GM12892 (cell line): ENCODE measurements around the gene EMILIN3.

Experiments
- DNase-seq: peaks from one replicate; pipeline ENCODE4 v3.0.0; 2011; ENCODE audit not compliant: insufficient read length
- FAIRE-seq: peaks from 2 replicates; lab custom pipeline; 2011; peaks lifted over from hg19 to GRCh38; lab: Jason Lieb, UNC
- POLR2A ChIP-seq: IDR thresholded peaks from 2 replicates; pipeline ENCODE4 v1.6.1; 2011; ENCODE audit warnings: low read depth, low read length, control low read depth
- POLR2AphosphoS5 ChIP-seq: IDR thresholded peaks from 2 replicates; pipeline ENCODE4 v1.6.1; 2011; ENCODE audit warnings: low read depth, low read length, control low read depth
- TAF1 ChIP-seq: IDR thresholded peaks from 2 replicates; pipeline ENCODE4 v1.6.1; 2011; ENCODE audit warnings: low read depth, mild to moderate bottlenecking, control low read depth, low read length, borderline replicate concordance

Gene EMILIN3

DNA sequence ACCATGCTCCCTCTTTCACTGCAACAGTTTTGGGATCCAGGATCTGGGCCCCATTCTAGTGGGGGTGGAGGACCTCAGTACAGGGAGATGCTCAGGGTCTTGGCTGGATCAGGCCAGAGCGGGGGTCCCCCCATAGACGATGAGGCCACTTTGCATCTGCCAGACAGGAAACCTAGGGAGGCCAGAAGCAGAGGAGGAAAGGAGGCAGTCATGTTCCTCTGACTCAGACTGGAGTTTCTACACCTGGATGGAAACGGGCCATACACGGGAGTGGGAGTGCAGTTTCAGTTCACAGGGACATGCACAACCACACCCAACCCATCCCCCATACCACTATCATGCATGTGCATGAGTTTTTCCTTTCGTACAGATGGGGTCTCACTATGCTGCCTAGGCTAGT is 3.6 kb upstream of the EMILIN3 start:
- DNase-seq (no peak), FAIRE-seq (no peak)
- TF ChIP-seq TAF1 (no peak), POLR2AphosphoS5 (no peak), POLR2A (no peak)

DNA sequence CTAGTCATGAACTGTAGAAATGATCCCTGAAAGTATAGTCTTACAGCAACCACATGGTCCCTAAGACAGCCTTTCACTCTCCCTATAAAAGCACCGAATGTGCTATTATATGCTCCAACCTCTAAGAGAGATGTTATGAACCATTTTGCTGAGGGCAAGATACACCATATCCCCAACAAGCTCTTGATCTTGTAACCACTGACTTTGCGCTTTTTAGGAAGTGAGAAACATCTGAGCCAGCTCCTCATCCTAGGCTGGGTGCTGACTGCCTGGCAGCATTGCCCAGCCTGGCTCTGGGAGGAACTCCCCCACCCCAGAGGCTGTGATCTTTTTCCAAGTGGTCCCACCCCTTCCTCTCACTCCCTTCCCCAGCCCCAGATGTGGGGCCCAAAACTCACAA is 3.1 kb upstream of the EMILIN3 start:
- DNase-seq, result no peak
- FAIRE-seq, result no peak
- TF ChIP-seq TAF1 (no peak), POLR2AphosphoS5 (no peak), POLR2A (no peak)

DNA sequence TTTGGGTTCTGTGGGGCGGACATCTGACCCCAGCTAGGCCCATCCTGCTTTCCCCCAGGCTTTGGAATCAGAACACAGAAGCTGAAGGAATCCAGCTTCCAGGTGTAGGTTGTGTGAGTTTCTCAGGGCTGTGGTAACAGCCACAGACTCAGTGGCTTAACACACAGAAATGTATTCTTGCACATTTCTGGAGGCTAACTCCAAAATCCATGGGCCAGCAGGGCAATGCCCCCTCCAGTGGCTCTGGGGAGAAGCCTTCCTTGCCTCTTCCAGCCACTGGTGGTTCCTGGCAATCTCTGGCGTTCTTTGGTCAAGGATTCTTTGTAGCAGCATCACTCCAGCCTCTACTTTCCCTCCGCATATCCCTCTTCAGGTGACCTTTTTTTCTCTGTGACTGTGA is 1.3 kb upstream of the EMILIN3 start:
- TF ChIP-seq TAF1 (no peak), POLR2A (no peak), POLR2AphosphoS5 (no peak)
- FAIRE-seq (no peak), DNase-seq (no peak)

DNA sequence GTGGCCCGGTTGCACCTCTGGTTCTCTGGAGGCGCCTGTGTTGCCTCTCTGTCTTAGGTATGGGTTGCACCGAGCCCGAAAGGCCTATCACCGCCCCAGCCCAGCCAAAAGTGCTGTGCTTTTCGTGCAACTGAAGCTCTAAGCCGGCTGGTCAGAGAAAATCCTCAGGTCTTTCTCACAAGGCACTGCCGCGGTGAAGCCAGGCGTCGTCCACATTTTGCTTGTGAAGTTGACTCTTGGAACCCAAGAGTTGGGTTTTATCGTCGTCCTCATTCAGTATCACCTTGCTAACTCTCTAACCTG is 726 bp upstream of the EMILIN3 start:
- no peak for DNase-seq
- TF ChIP-seq POLR2A (no peak), TAF1 (no peak), POLR2AphosphoS5 (no peak)
- FAIRE-seq, result no peak

DNA sequence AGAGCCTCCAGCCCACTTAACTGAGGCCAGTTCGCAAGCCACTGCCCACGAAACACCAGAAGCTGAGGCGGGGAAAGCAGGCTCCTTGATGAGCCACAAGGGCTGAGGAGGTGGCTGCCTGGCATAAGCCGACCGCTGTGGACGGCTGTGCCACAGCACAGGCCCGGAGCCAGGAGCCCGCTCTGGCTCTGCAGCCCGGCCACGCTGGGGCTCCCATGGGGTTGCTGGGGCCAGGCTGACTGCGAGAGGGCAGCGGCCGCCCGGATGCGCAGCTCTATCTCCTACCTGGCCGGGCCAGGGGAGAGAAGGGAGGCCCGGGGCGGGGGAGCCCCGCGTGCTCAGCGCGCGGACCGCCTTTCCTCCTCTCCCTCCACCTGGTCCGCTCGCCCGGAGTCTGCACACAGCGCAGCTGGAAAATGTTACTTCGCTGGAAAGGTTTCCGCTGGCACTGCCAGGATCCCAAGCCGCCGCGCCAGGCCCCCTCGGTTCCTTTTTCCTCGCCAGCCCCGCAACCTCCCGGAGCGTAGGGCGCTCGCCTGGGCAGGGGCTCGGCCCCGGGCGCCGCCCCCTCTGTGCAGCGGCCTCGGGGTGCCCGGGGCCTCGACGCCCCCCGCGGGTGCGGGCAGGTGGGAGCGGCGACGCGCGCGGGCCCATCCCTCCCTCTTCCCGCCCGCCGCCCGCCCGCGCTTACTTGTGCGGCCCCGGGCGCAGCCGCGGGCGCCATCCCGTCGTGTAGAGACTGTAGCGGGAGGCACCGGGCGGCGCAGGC is 657 bp downstream of the EMILIN3 start:
- no peak for FAIRE-seq
- no peak for TF ChIP-seq POLR2AphosphoS5
- no peak for TF ChIP-seq POLR2A
- TF ChIP-seq TAF1, result no peak
- no peak for DNase-seq

DNA sequence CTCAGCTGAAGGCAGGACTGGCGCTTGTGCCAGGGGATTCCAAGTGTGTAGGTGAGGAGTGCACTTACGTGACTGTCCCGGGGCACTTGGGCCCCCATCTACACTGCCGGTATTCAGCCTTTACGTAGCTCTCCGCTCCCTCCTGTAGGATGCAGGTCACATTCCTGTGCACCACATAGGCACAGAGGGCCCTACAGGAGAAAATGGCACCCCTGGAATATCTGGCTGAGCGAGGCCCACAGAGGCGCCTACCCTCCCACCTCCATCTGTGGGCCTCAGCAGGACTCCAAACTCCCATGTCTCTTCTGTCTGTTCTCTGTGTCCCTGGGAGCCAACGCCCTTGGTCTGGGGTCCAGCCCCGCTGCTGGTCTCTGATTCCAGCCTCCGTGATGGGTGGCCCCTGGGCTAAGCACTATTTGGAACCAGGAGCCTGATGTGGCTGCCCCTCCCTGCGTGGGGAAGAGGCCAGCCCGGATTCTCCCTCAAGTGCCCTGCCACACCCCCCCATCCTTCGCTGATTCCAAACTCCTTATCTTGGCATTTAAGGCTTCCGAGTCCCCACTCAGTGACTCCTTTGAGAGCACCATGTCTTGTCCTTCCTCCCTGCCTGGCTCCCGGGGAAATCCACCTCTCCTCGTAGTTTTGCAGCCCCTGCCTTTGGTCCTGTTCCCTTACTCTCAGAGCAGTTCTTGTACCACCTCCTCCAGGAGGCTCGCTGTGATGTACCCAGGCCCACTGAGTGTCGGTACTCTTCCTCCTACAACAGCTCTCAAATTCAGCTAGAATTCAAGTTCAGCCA is 1.5 kb downstream of the EMILIN3 start:
- no peak for FAIRE-seq
- DNase-seq, result no peak
- TF ChIP-seq POLR2AphosphoS5 (no peak), POLR2A (no peak), TAF1 (no peak)

DNA sequence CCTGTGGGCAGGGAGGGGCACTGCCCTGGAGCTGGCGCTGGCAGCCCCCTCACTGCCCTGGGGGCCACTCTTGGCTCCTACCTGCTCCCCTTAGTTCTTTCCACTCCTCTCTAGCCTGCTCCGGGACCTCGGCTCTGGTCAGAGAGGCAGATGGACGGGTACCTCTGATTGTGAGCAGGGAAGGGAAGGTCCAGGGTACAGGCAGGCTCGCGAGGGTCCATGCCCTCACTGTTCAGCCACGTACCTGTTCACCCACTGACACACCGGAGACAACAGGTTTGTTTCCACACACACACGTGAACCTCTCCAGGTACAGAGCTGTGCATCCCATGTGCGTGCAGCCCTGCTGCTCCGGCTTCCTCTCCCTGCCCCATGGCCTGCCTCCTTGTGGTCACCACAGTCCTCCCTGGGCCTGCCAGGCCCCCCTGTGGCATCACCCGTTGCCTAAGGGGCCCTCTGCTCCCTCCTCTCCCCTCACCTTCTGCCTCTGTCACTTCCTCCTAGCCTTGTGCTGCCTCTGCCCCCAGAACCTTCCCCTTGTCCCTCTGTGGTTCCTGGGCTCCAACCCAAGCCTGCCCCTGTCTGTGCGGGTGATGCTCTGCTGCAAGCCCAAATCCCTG is 2.3 kb downstream of the EMILIN3 start:
- DNase-seq (no peak), FAIRE-seq (no peak)
- no peak for TF ChIP-seq POLR2A

DNA sequence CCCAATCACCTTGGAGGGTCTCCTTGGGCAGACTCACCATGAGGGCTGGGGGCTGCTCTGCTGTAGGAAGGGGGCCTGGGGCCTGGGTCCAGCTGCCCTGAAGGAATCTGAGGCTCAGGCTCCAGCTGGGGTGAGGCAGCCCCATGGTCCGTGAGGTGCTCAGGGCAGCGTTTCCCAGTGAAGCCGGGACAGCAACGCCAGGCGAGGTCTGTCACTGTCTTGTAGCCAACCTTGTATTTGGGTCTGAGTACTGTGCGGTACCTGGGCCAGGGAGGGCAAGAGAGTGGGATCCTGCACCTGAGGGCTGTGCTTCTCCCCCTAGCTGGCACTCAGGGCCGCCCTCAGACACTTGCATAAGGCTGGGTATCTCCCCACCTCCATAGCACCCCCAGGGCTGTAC is 3.0 kb downstream of the EMILIN3 start:
- no peak for TF ChIP-seq POLR2AphosphoS5
- TF ChIP-seq POLR2A, result no peak
- no peak for TF ChIP-seq TAF1
- no peak for FAIRE-seq
- DNase-seq, result no peak

DNA sequence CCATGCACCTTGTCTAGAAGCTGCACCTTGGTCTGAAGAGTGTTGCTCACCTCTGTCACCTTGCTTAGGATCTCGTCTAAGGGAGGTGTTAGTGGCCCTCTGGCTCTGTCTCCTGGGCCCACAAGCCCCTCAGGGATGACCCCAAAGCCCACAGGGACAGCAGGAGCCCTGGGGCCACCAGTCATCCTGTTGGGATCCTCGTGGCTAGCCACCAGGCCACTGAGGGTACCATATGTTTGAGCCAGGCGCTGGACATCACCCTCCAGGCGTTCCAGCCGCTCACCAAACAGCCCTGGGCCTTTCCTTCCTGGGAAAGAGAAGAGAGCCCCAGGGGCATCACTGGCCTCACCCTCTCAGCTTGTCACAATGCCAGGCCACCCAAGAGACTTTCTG is 3.9 kb downstream of the EMILIN3 start:
- DNase-seq (no peak), FAIRE-seq (no peak)
- no peak for TF ChIP-seq POLR2A
- no peak for TF ChIP-seq TAF1
- no peak for TF ChIP-seq POLR2AphosphoS5

DNA sequence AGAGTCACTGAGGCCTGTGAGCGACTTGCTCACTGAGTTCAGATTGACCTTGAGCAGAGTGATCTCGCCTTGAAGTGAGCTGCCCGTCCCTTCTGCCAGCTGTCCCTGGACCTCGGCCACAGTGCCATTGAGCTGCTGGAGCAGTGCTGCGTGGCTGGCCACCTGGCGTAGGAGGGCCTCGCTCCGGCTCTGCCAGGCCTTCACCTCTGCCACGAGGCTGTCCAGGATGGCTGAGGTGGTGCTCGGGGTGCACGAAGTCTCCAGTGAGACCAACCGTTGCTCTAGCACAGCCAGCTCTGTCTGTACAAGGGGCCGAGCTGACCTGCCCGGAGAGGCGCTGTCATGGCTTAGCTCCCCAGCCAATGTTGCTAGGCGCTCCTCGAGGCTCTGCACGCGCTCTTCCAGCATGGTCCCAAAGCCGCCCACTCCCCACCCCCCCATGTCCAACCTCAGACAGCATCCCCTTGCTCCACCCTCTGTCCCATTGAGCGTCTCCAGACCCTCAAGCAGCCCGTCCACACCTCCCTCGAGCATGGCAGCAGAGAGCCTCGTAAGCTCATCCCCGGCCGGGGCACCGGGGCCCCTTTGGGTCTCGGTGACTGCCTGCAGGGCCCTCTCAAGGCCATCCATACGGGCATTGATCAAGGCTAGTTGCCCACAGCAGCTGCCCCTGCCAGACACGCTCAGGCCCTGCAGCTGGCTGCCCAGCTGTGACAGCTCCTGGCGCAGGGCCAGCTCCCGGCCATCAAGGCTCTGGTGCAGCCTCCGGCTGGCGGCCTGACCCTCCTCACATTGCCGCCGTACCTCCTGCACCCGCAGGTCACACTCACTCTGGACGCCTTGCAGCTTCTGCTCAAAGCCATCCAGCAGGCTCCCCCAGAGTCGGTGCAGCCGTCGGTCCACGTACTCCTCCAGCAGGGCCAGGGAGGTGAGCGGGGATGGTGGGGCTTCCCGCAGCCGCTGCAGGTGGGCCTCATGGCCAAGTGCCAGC is 4.6 kb downstream of the EMILIN3 start:
- TF ChIP-seq POLR2AphosphoS5, result no peak
- TF ChIP-seq POLR2A, result no peak
- no peak for TF ChIP-seq TAF1
- FAIRE-seq (no peak), DNase-seq (no peak)

DNA sequence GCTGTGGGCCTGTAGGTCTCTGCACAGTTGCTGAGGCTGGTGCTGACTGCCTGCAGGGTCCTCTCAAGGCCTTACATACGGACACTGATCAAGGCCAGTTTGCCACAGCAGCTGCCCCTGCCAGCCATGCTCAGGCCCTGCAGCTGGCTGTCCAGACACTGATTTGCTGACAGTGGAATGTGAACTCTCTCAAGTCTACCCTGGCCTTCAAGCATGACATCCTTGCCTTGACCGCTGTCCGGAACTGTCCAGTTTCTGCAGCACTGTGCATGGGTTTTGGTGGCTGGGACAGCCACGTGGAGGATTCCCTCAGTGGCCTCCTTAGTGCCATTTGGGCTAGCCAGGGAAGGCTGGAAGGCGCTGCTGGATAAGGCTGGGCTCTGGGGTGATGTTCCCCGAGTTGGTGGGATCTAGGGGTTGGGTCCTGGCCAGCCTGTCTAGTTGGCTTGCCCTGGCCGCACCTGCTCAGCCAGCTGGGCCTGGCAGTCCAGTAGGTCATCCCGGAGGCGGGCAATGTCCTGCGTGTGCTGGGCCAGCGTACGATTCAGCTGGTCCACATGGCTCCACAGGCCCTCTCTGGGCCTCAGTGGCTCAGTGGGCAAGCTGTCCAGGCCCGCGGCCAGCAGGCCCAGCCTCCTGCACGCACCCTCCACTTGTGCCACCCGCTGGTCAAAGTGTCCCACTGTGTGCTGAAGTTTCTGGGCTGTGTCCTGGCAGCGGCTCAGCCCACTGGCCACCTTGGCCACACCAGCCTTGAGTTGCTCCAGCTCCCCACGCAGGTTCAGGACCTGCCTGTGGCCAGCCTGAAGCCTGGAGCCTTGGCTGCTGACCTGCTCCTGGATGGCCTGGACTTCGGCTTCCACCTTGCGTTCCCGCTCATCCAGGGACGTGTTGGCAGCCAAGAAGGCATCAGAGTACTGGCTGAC is 5.5 kb downstream of the EMILIN3 start:
- FAIRE-seq, result no peak
- TF ChIP-seq TAF1 (no peak), POLR2AphosphoS5 (no peak), POLR2A (no peak)
- DNase-seq, result no peak
